Smooth muscle cell (in vitro differentiated cells): ENCODE data around the gene GKN1. TPM values are rescaled to one million over a fixed set of nuclear protein-coding genes. Genes with fewer than 3 reads are reported as not detected.
A peak's percentile ranks its signal among the peaks of the same experiment; 100 is the strongest.

ENCODE experiments used
- DNase-seq: peaks from one replicate; lab custom pipeline; 2025; ENCODE audit not compliant: unreplicated experiment; lab: John Stamatoyannopoulos, UW
- H2AFZ ChIP-seq: fragments of 200-600 bp; sonication (generic); 2 replicates; pipeline ENCODE4 v1.6.0; 2016; ENCODE audit warnings: antibody characterized with exemption, low read depth, mild to moderate bottlenecking
- H3F3A ChIP-seq: fragments of 200-600 bp; sonication (generic); 2 replicates; pipeline ENCODE4 v1.6.0; 2017; ENCODE audit warnings: antibody characterized with exemption, low read depth
- H3K27ac ChIP-seq: fragments of 200-600 bp; sonication (generic); 2 replicates; pipeline ENCODE4 v1.5.1; 2016; ENCODE audit warnings: low read depth, mild to moderate bottlenecking
- H3K27me3 ChIP-seq: fragments of 200-600 bp; sonication (generic); 2 replicates; pipeline ENCODE4 v1.6.1; 2016; ENCODE audit warnings: low read depth, mild to moderate bottlenecking
- H3K36me3 ChIP-seq: fragments of 200-600 bp; sonication (generic); 2 replicates; pipeline ENCODE4 v1.5.1; 2016; ENCODE audit warnings: low read depth
- H3K4me1 ChIP-seq: fragments of 200-600 bp; sonication (generic); 2 replicates; pipeline ENCODE4 v1.5.1; 2016; ENCODE audit warnings: low read depth
- H3K4me2 ChIP-seq: fragments of 200-600 bp; sonication (generic); 2 replicates; pipeline ENCODE4 v1.6.0; 2016; ENCODE audit warnings: mild to moderate bottlenecking
- H3K4me3 ChIP-seq: fragments of 200-600 bp; sonication (generic); 2 replicates; pipeline ENCODE4 v1.5.1; 2016; ENCODE audit warnings: mild to moderate bottlenecking
- H3K79me2 ChIP-seq: fragments of 200-600 bp; sonication (generic); 2 replicates; pipeline ENCODE4 v1.6.0; 2016; ENCODE audit warnings: low read depth, mild to moderate bottlenecking
- H3K9ac ChIP-seq: fragments of 200-600 bp; sonication (generic); 2 replicates; pipeline ENCODE4 v1.6.0; 2016; ENCODE audit warnings: low read depth
- H3K9me3 ChIP-seq: fragments of 200-600 bp; sonication (generic); replicated peaks from 2 replicates; pipeline ENCODE4 v1.5.1; 2016; ENCODE audit warnings: low read depth
- H4K20me1 ChIP-seq: fragments of 200-600 bp; sonication (generic); 2 replicates; pipeline ENCODE4 v1.6.0; 2016; ENCODE audit warnings: low read depth
- CTCF ChIP-seq: fragments of 200-600 bp; sonication (generic); IDR thresholded peaks from 2 replicates; pipeline ENCODE4 v1.5.1; 2017; ENCODE audit warnings: borderline replicate concordance, mild to moderate bottlenecking, antibody characterized with exemption; ENCODE audit not compliant: insufficient read depth, poor library complexity, severe bottlenecking
- WGBS: methylation state at CpG from one replicate; pipeline ENCODE4 v1.1.7; 2016; ENCODE audit warnings: low lambda C conversion rate; 5-methylcytosine and 5-hydroxymethylcytosine counted together
- polyA plus RNA-seq: library from polyadenylated mRNA; unstranded; fragments of >200 nt; fragmentation: Nextera tagmentation; extraction: Ambion mirVana; gene quantifications from 2 replicates; pipeline ENCODE4 v1.2.1, GENCODE V29; 2016
- total RNA-seq: library from RNA; depleted of rRNA; stranded (reverse); fragments of >200 nt; gene quantifications from 2 replicates; pipeline ENCODE4 v1.2.3, GENCODE V29; 2014

GKN1 gene
- total and polyA plus RNA-seq, 2 experiments from 2014 or later: not detected

- H3K4me1 ChIP-seq: no peaks in the 10 kb centered on the region
- DNase-seq: no peak
- no peak overlapping the region for H3K4me2 ChIP-seq
- no peak overlapping the region for H2AFZ ChIP-seq
- no peak overlapping the region for H3K4me3 ChIP-seq
- no peak overlapping the region for H3K27ac ChIP-seq
- H3K79me2 ChIP-seq: no peaks in the 10 kb centered on the region
- no peak overlapping the region for H3K9ac ChIP-seq
- no peaks in the 10 kb centered on the region for H3K9me3 ChIP-seq
- no peaks in the 10 kb centered on the region for H3K27me3 ChIP-seq
- WGBS: 88% methylated on average over 7 of the region's 7 CpGs
- H4K20me1 ChIP-seq: no peaks in the 10 kb centered on the region
- H3K36me3 ChIP-seq: no peaks in the 10 kb centered on the region
- no peak for TF ChIP-seq CTCF
- no peaks in the 10 kb centered on the region for H3F3A ChIP-seq
Measured at GRCh38 chr2:68993660-68994059, 19.2 kb downstream of the GKN1 start.

GRCh38 chr2:68994864-68995263, 20.4 kb downstream of the GKN1 start:
- Histone ChIP-seq H3K79me2 (no peaks in the 10 kb centered on the region), H3K9me3 (no peaks in the 10 kb centered on the region), H3K9ac (no peak overlapping the region), H3K4me1 (no peaks in the 10 kb centered on the region), H3K4me2 (no peak overlapping the region), H3K27me3 (no peaks in the 10 kb centered on the region), H3F3A (no peaks in the 10 kb centered on the region), H3K27ac (no peak overlapping the region), H2AFZ (no peak overlapping the region), H3K36me3 (no peaks in the 10 kb centered on the region), H3K4me3 (no peak overlapping the region), H4K20me1 (no peaks in the 10 kb centered on the region)
- 81% methylated on average over 4 of the region's 4 CpGs for WGBS
- no peak for DNase-seq
- TF ChIP-seq CTCF: no peak

GRCh38 chr2:68995916-68996315, 21.5 kb downstream of the GKN1 start:
- no peak for TF ChIP-seq CTCF
- H2AFZ ChIP-seq: no peak overlapping the region
- no peaks in the 10 kb centered on the region for H3K79me2 ChIP-seq
- 68% methylated on average over 3 of the region's 3 CpGs for WGBS
- H3K4me2 ChIP-seq: no peak overlapping the region
- H3K27ac ChIP-seq: no peak overlapping the region
- no peaks in the 10 kb centered on the region for H3K36me3 ChIP-seq
- H3K9ac ChIP-seq: no peak overlapping the region
- peaks cover 2% of the 10 kb centered on the region for H3K9me3 ChIP-seq
- H3K4me3 ChIP-seq: no peak overlapping the region
- H3K4me1 ChIP-seq: no peaks in the 10 kb centered on the region
- no peaks in the 10 kb centered on the region for H3F3A ChIP-seq
- no peaks in the 10 kb centered on the region for H4K20me1 ChIP-seq
- no peaks in the 10 kb centered on the region for H3K27me3 ChIP-seq
- DNase-seq: no peak

GRCh38 chr2:68997401-68997800, 23.0 kb downstream of the GKN1 start:
- Histone ChIP-seq H3K36me3 (no peaks in the 10 kb centered on the region), H3K27ac (no peak overlapping the region), H3K27me3 (no peaks in the 10 kb centered on the region), H2AFZ (no peak overlapping the region), H3K79me2 (no peaks in the 10 kb centered on the region), H3K9me3 (peaks cover 11% of the 10 kb centered on the region), H3K4me3 (no peak overlapping the region), H3K9ac (no peak overlapping the region), H3K4me1 (no peaks in the 10 kb centered on the region), H3K4me2 (peak overlapping the region; percentile 1), H4K20me1 (no peaks in the 10 kb centered on the region), H3F3A (no peaks in the 10 kb centered on the region)
- TF ChIP-seq CTCF: no peak
- DNase-seq: no peak
